ENCODE data around the gene FAM8A1. TPM values are rescaled to one million over a fixed set of nuclear protein-coding genes. Genes with fewer than 3 reads are reported as not detected.

FAM8A1 gene
- total RNA-seq, 1 donor from 2014 or later: 15.1 TPM

GRCh38 chr6:17650656-17651309, 50.7 kb downstream of the FAM8A1 start:
- DNase-seq (ENCODE audit: low spot score): no peak
- intact Hi-C loops (cut with DNase I): no loop called here

GRCh38 chr6:17653198-17653882, 53.2 kb downstream of the FAM8A1 start:
- no peak for DNase-seq (ENCODE audit: low spot score)
- intact Hi-C loops (cut with DNase I): no loop called here

- intact Hi-C loops (cut with DNase I): no loop called here
- DNase-seq (ENCODE audit: low spot score): no peak
Observed at GRCh38 chr6:17656092-17656491, 56.0 kb downstream of the FAM8A1 start.

- no peak for DNase-seq (ENCODE audit: low spot score)
- intact Hi-C loops (cut with DNase I): no loop called here
Observed at GRCh38 chr6:17656644-17657043, 56.5 kb downstream of the FAM8A1 start.

Other genes starting within 250 kb of the FAM8A1 start
- gene CAP2, start 206.7 kb upstream of the FAM8A1 start, total RNA-seq: 120 TPM
- gene NUP153, start 106.6 kb downstream of the FAM8A1 start, total RNA-seq: 25.8 TPM